GM19193 (cell line): ENCODE measurements around the gene DHX58.
A peak's percentile ranks its signal among the peaks of the same experiment; 100 is the strongest.

Experiments
- POLR2A ChIP-seq: IDR thresholded peaks from 4 replicates; pipeline ENCODE4 v1.6.1; 2011; ENCODE audit not compliant: insufficient read depth, insufficient read length; ENCODE audit errors: extremely low read depth

The DHX58 gene

DNA sequence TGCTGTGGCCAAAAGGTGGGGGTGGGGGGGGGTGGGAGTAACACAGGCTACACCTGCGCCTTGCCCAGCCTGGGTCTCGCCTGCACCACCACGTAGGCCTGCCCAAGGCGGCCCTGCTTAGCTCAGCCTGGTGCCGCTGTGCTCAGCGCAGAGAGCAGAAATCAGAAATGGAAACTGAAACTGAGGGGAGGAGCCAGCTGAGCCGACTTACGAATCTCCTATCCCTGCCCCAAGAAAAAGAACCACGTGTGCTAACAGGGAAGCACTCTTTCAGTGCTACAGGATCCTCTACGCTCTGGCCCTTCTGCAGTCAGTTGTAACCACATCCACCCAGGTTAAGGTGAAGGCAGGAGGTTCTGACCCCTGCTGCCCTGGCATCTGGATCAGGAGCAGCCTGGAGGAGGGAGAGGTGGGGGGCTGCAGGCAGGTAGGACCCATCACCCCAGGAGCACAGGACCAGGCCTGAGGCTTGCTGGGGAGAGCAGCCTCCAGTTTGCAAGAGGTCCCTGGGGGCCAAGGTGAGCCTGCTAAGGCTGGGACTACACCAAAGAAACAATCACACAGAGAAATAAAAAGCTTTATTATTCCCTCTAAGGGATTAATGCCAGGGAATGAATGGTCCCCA lies at the start of gene DHX58:
DHX58 (minus strand) TSS at position 163 of the 625 bp plus-strand sequence. CDS start 822 bp downstream, outside the sequence.
- TF ChIP-seq POLR2A, result peak; percentile 89

DNA sequence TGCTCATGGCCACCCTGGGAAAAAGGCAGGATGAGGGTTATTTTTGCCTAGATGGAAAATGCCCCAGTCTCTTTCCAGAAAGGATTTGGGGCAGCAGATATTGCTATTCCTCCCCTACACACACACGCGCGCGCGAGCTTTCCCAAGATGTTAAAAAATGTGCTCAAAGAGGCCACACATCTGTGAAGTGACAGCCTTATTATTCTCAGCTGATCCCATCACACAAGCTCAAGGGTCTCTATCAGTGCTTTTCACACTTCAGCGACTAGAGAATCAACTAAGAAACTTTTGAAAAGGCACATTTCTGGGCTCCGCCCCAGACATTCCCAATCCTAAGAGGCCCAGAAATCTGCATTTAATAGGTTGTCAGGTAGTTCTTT lies 48.0 kb upstream of the DHX58 start:
- no peak for TF ChIP-seq POLR2A

DNA sequence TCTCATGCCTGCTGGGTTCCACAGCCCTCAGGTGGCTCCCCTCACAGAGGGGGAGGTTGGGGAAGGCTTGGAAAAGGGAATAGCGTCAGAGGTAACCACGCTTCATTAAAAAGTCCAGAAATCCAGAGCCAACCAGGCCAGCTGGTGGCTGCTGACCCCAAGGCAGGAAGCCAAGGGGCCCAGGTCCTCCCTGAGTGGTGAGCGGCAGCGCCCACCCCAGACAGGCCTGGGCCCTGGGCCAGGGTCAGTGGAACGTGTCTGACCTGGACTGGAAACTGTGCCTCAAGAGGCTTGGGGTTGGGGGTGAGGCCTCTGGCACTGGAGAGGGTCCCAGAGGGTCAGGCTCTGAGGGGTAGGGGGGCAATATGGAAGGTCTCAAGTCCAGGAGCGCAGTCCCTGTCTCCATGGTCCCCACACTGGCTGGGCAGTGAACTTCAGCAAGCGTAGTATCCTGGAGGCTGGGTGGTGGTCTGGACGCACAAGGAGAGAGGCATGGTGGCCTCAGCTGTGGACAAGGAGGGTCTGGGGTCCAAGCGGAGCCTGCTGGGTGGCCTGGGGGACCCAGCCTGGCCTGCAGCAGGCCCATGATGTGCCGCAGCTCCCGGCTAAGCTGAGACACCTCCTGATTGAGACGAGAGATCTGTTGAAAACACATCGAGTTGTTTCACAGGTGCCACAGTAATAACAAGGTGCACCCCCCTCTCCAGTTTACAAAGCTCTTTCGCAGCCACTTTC lies 47.4 kb upstream of the DHX58 start:
- no peak for TF ChIP-seq POLR2A

DNA sequence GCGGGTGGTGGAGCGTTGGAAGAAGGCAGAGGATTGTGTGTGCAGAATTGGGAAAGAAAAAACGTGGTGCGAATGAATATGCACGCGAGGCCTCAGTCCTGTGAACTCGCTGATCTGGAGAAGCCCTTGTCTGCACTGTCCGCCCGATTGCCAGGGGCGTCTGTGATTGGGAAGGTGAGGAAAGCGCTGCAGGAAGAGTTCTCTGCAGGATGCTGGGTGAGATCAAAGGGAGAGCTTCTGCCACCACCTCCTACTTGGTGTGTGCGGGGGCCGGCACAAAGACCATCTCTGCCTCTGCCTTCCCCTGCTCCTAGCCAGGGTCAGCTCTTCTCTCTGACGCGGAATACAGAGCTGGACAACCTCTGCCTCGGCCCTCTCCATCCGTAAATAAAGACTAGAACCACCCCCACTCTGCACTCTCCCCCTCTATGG lies 43.1 kb upstream of the DHX58 start:
- TF ChIP-seq POLR2A, result no peak

DNA sequence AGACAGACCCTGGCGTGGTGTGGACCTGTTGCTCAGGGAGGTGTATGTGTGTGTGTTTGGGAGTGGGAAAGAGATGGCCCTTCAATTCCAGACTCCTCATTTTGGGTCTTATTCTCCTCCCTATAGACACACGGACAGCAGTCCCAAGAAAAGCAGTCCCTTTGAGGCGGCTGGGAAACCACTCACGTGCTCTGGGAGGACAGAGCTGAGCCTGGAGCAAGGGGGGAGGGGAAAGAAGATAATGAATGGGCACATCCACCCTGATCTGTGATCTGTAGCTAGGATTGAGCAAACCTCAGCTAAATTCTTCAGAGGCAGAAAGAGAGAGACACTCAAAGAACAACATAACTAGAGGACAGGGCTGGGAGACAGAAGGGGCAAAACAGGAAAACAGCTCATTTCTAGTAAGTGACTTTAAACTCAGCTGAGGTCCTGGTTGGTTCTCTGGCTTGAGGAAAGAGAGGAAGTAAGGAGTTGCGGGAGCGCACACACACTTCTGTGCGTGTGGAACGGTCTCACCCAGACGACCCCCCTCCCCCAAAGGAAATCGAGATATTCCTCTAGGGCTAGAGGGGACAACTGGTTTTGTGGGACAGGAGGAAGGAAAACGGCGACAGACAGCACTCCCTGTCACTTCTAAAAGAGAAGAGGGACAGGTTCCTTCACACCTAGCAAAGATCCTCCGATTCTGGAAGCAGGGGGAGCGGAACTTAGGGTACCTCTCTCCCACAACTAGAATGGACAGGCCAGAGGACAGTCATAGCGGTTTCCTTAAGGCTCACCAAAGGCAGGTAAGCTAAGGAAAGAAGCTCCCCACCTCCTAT lies 41.6 kb upstream of the DHX58 start:
- TF ChIP-seq POLR2A, result no peak

DNA sequence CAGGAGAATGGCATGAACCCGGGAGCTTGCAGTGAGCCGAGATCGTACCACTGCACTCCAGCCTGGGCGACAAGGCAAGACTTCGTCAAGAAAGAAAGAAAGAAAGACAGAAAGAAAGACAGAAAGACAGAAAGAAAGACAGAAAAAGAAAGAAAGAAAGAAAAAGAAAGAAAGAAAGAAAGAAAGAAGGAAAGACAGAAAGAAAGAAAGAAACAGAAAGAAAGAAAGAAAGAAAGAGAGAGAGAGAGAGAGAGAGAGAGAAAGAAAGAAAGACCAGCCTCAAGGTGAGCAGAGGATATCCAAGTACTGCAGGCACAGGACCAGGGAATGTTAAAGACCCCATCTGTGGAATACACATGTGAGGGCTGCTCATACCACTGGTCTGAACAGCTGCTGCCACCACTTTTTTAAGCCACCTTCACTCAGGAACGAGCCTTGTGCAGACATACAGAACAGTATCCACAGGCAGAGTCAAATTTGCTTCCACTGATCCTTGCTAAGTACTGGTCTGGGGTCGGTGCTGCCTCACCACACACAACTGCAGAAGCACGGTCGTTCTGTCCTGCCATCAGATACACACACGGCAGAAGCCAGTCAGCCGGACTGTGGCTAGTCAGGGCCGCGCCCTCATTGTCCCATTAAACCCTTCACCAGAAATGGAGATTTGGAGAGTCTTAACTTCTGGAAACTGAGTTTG lies 34.5 kb upstream of the DHX58 start:
- no peak for TF ChIP-seq POLR2A

DNA sequence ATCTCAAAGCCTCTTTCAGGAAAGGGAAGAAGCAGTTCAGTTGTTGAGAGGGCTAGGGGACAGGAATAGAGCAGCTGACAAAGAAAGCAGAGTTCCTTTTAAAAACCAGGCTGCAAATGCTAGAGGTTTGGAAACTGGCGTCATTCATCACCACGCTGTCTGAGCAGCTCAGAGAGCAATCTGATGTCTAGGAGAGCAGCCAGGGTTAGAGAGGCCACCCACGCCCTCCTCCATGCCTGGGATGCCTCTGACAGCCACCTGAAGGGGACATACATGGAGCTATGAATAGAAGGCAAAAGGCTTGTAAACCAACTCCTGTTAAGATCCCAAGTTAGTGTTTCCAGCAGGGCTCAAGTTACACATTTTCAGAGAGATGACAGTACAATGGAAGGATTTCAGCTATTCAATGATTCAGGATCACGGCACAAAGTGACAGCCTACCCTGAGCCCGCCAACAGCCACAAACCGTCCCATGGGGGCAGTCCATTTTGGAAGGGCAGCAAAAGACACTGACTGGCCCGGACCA lies 29.9 kb upstream of the DHX58 start:
- TF ChIP-seq POLR2A, result no peak

DNA sequence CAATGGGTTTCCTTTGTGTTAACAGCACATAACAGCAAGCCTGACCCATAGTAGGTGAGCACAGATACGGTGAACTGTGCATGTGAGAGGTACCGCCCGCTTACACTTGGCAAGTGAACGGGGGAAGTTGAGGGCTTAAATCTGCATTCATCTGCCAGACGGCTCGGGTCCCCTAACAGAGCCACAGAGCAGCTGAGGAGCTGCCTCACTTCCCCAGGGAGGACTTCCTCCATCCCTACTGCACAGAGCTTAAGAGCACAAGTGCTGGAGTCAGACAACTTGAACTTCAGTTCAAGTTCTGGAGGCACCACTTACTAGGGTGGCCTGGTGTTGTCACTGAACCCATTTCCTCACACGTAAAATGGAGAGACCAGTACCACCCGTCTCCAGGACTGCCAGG lies 28.9 kb upstream of the DHX58 start:
- TF ChIP-seq POLR2A, result no peak

DNA sequence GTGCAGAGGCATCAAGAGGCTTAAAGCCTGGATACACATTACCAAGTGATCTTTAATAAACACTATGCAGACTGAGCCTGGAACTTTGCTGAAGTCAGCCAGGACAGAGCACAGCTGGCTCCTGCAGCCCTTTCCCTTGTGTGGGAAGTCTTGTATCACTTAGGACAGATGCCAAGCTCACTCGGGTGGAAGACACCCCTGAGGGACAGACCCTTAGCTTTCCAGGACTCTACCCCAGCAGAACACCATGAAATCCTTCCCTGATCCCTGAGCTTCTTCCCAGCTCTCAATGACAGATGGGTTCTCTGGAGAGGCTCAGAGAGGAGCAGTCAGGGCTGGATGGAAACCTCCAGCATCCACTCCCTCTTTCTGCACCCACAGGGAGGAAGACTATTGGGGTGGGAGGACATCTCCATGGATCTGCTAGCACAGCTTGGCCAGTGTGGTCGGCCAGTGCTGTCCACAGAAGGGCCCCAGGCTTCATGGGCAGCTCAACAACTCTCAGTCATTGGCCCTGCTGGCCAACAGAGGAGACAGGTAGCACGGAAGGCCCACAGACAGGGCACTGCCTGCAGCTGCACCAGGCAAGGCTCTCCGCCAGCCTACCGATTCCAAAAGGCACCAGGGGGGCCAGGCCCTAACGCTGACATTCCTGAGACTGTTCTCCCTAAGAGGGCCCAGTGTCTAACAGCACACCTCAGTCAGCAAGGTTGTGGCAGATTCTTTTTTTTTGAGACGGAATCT lies 26.4 kb upstream of the DHX58 start:
- no peak for TF ChIP-seq POLR2A

DNA sequence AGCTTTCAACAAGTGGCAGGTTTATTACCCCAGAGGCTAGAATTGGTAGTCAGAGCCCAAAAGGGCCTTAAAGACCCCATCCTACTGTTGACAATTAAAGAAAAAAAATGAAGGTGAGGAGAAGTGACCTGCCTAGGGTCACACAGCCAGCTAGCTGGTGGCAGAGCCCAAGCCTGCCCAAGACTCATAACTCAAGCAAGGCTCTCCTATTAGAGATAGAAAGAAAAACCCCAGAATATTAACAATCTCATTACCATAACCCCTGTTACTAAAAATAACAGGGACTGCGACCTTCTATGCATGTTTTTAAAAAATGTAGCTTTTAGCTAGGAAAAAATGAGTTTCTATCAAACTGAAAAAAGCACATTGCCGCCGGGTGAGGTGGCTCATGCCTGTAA lies 24.1 kb upstream of the DHX58 start:
- TF ChIP-seq POLR2A, result no peak

DNA sequence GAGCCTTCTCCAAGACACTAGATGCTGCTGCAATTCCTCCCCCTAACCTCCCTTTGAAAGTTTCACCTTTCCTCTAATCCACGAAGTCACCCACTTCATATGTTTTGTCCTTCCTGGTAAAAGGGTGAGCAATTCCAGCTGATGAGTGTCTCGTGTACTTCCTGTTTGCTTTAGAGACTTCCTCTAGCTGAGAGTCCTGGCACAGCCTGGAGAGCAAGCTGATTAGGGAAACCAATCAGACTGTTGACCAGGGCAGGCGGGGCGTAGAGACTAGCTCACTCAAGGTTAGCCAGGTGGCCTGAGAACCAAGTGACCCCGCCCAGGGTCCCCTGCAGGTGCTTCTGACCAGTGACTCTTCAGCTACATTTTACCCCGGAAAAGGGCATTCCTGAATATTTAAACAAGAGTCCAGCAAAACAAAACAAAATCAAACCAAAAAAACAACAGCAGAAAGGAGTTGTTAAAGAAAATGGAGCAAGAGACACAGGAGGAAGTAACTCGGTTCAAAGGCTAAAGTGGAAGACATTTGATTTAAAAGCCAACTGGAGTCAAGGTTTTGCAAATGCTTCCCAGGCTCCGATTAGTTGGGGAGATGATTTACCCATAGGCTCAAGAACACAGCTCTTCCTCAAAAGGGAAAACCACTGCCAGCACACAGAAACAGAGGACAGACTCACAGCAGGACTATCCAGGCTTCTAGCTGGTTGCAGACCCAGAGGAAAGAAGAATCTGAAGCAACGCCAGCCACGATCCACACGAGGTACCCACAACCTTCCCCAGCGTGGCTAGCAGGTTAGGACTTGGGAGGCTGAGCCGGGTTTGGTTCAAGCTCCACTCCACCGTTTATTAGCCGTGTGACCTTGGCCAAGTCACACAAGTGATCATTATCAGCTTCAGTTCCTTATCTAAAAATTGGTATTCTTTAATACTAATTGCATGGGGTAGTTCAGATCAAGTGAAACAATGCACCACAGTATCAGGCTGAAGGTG lies 23.4 kb upstream of the DHX58 start:
- TF ChIP-seq POLR2A, result no peak

DNA sequence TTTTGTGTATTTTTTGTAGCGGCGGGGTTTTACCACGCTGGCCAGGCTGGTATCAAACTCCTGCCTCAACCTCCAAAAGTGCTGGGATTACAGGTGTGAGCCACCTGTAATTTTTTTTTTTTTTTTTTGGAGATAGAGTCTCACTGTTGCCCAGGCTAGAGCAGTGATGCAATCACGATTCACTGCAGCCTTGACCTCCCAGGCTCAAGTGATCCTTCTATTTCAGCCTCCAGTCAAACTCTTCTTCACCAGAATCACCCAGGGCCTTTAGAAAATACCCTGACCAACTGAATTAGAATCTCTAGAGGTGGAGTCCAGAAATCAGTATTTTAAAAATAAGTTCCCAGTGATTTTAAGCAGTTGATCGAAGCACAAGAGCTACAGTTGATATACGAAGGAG lies 22.6 kb upstream of the DHX58 start:
- TF ChIP-seq POLR2A, result no peak

DNA sequence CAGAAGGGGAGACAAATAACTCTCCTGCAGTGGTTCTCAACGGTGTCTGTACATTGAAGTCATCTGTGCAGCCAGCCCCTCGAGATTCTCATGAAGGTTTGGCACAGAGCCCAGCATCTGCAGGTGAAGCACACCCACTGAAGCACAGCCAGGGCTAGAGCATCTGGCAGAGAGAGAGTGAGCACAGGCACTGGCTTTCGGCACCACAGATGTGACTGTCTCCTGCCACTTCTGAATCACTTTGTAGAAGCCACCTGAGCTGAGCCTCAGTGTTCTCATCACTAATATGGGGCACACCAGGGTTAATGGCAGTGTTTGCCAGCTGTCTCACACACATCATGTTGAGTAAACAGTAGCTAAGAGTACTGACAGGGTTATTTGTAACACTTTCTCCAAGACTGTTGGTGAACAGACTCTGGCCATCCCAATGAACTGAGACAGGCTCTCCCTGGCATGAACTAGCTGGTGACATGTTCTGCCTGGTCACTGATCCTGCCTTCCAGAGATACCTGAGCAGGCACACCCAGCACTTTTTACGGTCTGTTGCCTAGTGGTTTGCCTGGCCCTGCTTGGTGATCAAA lies 21.0 kb upstream of the DHX58 start:
- TF ChIP-seq POLR2A, result no peak
